D341Med (cell line): ENCODE data around the gene NPC1L1.

Source experiments
- DNase-seq: peaks from one replicate; pipeline ENCODE4 v3.0.0; 2012; ENCODE audit warnings: low spot score

NPC1L1 gene

GRCh38 chr7:44470628-44471245, 70.4 kb downstream of the NPC1L1 start:
- DNase-seq = no peak

GRCh38 chr7:44470135-44470479, 71.0 kb downstream of the NPC1L1 start:
- no peak for DNase-seq

GRCh38 chr7:44469461-44470134, 71.5 kb downstream of the NPC1L1 start:
- no peak for DNase-seq

GRCh38 chr7:44467217-44467548, 73.9 kb downstream of the NPC1L1 start:
- no peak for DNase-seq

- no peak for DNase-seq
Observed at GRCh38 chr7:44466300-44467216, 74.6 kb downstream of the NPC1L1 start.

- no peak for DNase-seq
Observed at GRCh38 chr7:44465490-44465889, 75.6 kb downstream of the NPC1L1 start.

GRCh38 chr7:44463169-44463808, 77.8 kb downstream of the NPC1L1 start:
- DNase-seq = no peak
